NB4 (cell line): Measurements from ENCODE around the gene IMMP2L.

Source experiments
- TF ChIP-seq, protein P1 (sequence below): IDR thresholded peaks from one replicate; pipeline ENCODE4 v1.5.1; 2012; ENCODE audit warnings: low read depth, low read length
- TF ChIP-seq, protein P2 (sequence below): IDR thresholded peaks from 2 replicates; pipeline ENCODE4 v1.6.1; 2011; ENCODE audit warnings: low read depth, low read length

DNA sequence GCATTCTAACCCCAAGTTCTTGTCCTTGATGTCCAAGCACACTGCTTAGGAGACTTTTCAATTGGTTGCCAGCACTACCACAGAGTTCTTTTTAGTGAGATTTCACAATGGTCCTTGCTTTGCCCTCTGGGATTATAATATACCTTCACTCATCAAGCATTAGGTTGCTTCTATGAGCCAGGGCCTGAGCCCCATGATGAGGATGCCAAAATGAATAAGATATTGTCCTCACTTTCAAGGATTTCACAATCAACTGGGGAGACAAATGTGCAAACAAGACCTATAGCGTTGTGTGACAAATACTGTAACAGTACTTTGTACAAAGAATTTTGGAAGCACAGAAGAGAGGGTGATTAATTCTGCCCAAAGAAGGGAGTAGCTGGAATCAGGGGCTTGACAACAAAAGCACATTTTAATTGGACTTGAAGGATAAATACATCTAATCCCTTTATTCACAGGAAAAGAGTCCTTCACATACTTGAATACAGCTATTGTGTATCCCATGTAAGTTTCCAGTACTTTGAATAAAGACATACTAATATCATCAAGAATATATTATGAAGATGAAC is 734.9 kb downstream of the IMMP2L start:
- TF ChIP-seq, protein P1, sequence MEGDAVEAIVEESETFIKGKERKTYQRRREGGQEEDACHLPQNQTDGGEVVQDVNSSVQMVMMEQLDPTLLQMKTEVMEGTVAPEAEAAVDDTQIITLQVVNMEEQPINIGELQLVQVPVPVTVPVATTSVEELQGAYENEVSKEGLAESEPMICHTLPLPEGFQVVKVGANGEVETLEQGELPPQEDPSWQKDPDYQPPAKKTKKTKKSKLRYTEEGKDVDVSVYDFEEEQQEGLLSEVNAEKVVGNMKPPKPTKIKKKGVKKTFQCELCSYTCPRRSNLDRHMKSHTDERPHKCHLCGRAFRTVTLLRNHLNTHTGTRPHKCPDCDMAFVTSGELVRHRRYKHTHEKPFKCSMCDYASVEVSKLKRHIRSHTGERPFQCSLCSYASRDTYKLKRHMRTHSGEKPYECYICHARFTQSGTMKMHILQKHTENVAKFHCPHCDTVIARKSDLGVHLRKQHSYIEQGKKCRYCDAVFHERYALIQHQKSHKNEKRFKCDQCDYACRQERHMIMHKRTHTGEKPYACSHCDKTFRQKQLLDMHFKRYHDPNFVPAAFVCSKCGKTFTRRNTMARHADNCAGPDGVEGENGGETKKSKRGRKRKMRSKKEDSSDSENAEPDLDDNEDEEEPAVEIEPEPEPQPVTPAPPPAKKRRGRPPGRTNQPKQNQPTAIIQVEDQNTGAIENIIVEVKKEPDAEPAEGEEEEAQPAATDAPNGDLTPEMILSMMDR: no peak
- TF ChIP-seq, protein P2, sequence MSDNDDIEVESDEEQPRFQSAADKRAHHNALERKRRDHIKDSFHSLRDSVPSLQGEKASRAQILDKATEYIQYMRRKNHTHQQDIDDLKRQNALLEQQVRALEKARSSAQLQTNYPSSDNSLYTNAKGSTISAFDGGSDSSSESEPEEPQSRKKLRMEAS: no peak
